Heart right ventricle (tissue), 16 donors: ENCODE measurements around the gene TBATA. TPM values are rescaled to one million over a fixed set of nuclear protein-coding genes. Genes with fewer than 3 reads are reported as not detected.

ENCODE experiments used
- ATAC-seq, 8 donors: fragments of 200-7000 bp; cut with Tn5 transposase; one replicate each; pipeline ENCODE4 v1.9.1; 2020; ENCODE audit warnings: mild to moderate bottlenecking in 8 of 8, moderate library complexity in 8 of 8, moderate number of reproducible peaks in 1 of 8
- DNase-seq, 2 donors: peaks; one replicate each; pipeline ENCODE4 v3.0.0-alpha.2; 2020
- H3K27ac ChIP-seq, 10 donors: fragments of 200-600 bp; sonication (generic) in 2 of 10; one replicate each; pipeline versions ENCODE4 v1.5.0 to v1.8.0; 2020 to 2022; ENCODE audit warnings: mild to moderate bottlenecking in 3 of 10
- H3K27me3 ChIP-seq, 7 donors: fragments of 200-600 bp; one replicate each; pipeline ENCODE4 v1.8.0; 2021 to 2022; ENCODE audit warnings: mild to moderate bottlenecking in 2 of 7
- H3K36me3 ChIP-seq, 9 donors: fragments of 200-600 bp; sonication (generic) in 1 of 9; one replicate each; pipeline versions ENCODE4 v1.5.0 to v1.8.0; 2020 to 2022; ENCODE audit warnings: mild to moderate bottlenecking in 2 of 9
- H3K4me1 ChIP-seq, 9 donors: fragments of 200-600 bp; sonication (generic) in 1 of 9; one replicate each; pipeline versions ENCODE4 v1.5.0 to v1.8.0; 2020 to 2022; ENCODE audit warnings: mild to moderate bottlenecking in 4 of 9
- H3K4me3 ChIP-seq, 10 donors: fragments of 200-600 bp; sonication (generic) in 2 of 10; one replicate each; pipeline versions ENCODE4 v1.5.0 to v1.8.0; 2020 to 2022; ENCODE audit warnings: mild to moderate bottlenecking in 7 of 10, moderate library complexity in 2 of 10
- H3K9me3 ChIP-seq, 11 donors: fragments of 200-600 bp in 10 of 11; sonication (generic) in 2 of 11; one replicate each; pipeline versions ENCODE4 v1.5.0 to v1.8.0; 2013 to 2022; ENCODE audit warnings: mild to moderate bottlenecking in 2 of 11, control low read depth in 1 of 11, moderate library complexity in 1 of 11
- CTCF ChIP-seq, 9 donors: fragments of 200-600 bp; sonication (generic) in 2 of 9; IDR thresholded peaks; one replicate each; pipeline versions ENCODE4 v1.5.0 to v1.8.0; 2021 to 2022; ENCODE audit warnings: antibody characterized with exemption in 9 of 9, mild to moderate bottlenecking in 5 of 9, moderate library complexity in 1 of 9
- WGBS, 2 donors: extraction: QIAGEN DNeasy Blood & Tissue Kit; methylation state at CpG; one replicate each; pipeline ENCODE4 v1.1.7; 2013; ENCODE audit warnings: inconsistent platforms in 1 of 2; 5-methylcytosine and 5-hydroxymethylcytosine counted together
- intact Hi-C, 10 donors: fragments of 100-400 bp; cut with DNase I; formaldehyde crosslinking; loops; one replicate each; pipeline versions ENCODE4 v1.11.1 to v1.14.2; 2022
- polyA plus RNA-seq, 2 donors: library from polyadenylated mRNA; stranded (reverse); fragments of 200-250 nt; gene quantifications; one replicate each; pipeline ENCODE4 v1.2.3, GENCODE V29; 2013
- total RNA-seq, 10 donors: library from RNA; stranded (reverse); fragmentation: NEBNext Ultra II Directional in 3 of 10; extraction: Animal tissue kit (Norgen Biotek cat#: 25700) in 3 of 10; gene quantifications; one replicate each; pipeline versions ENCODE4 v1.2.1 to v1.2.4, GENCODE V29; 2021 to 2023
- donor health status: Arrhythmogenic right ventricular cardiomyopathy.
- donor health status: ischemic (EF 13 %, LVEDD 7.1; RV severe dilation, severe dysfunction).
- donor health status: healthy with polysubstance abuse.
- donor health status: DM: no; HTN: yes; CAD: no.
- donor health status: DM: no; HTN: no; CAD: no.
- donor health status: ischemic (EF 25% LVEDD 6.9; RV normal size, moderate dysfunction).
- donor health status: ischemic (EF 25% LVEDD 5.7; RV mildly dilated, moderate dysfunction).
- donor health status: healthy.
- donor health status: DM: yes; HTN: yes; CAD: no.
- donor health status: Ischemic cardiomyopathy.
- donor health status: ischemic (EF 35%, LVEDD 5.7; RV mildly dilated, moderate dysfunction).
- donor health status: nonischemic (EF 11% LVEDD 7.7; RV severe dilation, severe dysfunction).
- donor health status: DM: yes; HTN: yes; CAD: no.
- donor health status: PGD.
- donor health status: ischemic (EF 29% LVEDD 5.4; RV normal size, mild dysfunction).
- donor health status: nonischemic (EF 23%, LVEDD 6.1; RV moderate dilation, normal function).

TBATA gene
- total and polyA plus RNA-seq, 12 donors: not detected

GRCh38 chr10:70737250-70737649, 47.9 kb downstream of the TBATA start:
- DNase-seq (no peak), ATAC-seq (no peak)
- 89 to 95% methylated on average over 6 of the region's 6 CpGs for WGBS, 2 donors
- peaks cover 0 to 15% (median 6%) of the 10 kb centered on the region in 9 donors for H3K4me1 ChIP-seq
- H3K36me3 ChIP-seq: no peaks in the 10 kb centered on the region
- no peaks in the 10 kb centered on the region for H3K27me3 ChIP-seq
- H3K9me3 ChIP-seq: no peaks in the 10 kb centered on the region
- intact Hi-C loops: no loop called here
- no peak overlapping the region for H3K27ac ChIP-seq
- TF ChIP-seq CTCF (IDR thresholded peaks at IDR 0.05): no peak
- no peak overlapping the region for H3K4me3 ChIP-seq

- no peak for TF ChIP-seq CTCF (IDR thresholded peaks at IDR 0.05)
- intact Hi-C loops: no loop called here
- DNase-seq (no peak), ATAC-seq (no peak)
- WGBS, 2 donors: 93 to 97% methylated on average over 3 of the region's 3 CpGs
- Histone ChIP-seq H3K27ac (no peak overlapping the region), H3K4me3 (no peak overlapping the region), H3K36me3 (no peaks in the 10 kb centered on the region), H3K9me3 (no peaks in the 10 kb centered on the region), H3K27me3 (no peaks in the 10 kb centered on the region), H3K4me1 (peaks cover 0 to 8% (median 0%) of the 10 kb centered on the region in 9 donors)
Measured at GRCh38 chr10:70736525-70736924, 48.7 kb downstream of the TBATA start.

GRCh38 chr10:70735161-70735560, 50.0 kb downstream of the TBATA start:
- Histone ChIP-seq H3K36me3 (no peaks in the 10 kb centered on the region), H3K9me3 (no peaks in the 10 kb centered on the region), H3K27me3 (no peaks in the 10 kb centered on the region), H3K27ac (no peak overlapping the region), H3K4me3 (no peak overlapping the region), H3K4me1 (peaks cover 0 to 2% (median 0%) of the 10 kb centered on the region in 9 donors)
- intact Hi-C loops: no loop called here
- TF ChIP-seq CTCF (IDR thresholded peaks at IDR 0.05): no peak
- ATAC-seq (no peak), DNase-seq (no peak)
- WGBS, 2 donors: 83 to 88% methylated on average over 3 of the region's 3 CpGs

GRCh38 chr10:70733051-70733450, 52.1 kb downstream of the TBATA start:
- ATAC-seq (no peak), DNase-seq (no peak)
- H3K27ac ChIP-seq: no peak overlapping the region
- TF ChIP-seq CTCF (IDR thresholded peaks at IDR 0.05): no peak
- peaks cover 0 to 15% (median 7%) of the 10 kb centered on the region in 9 donors for H3K4me1 ChIP-seq
- no peaks in the 10 kb centered on the region for H3K36me3 ChIP-seq
- H3K27me3 ChIP-seq: no peaks in the 10 kb centered on the region
- H3K9me3 ChIP-seq: no peaks in the 10 kb centered on the region
- 100% methylated on average over 1 of the region's 1 CpG for WGBS, 2 donors
- intact Hi-C loops: no loop called here
- no peak overlapping the region for H3K4me3 ChIP-seq
